Measurements from ENCODE around the gene IFNK.

The IFNK gene

GRCh38 chr9:27524236-27524635 is at the start of gene IFNK:
Gene IFNK (plus strand): TSS chr9:27524290. CDS start chr9:27524337, 47 bp downstream.
- no peak for DNase-seq (ENCODE audit: low read depth in 2 of 2)

GRCh38 chr9:27474305-27474704 is 49.8 kb upstream of the IFNK start:
- no peak overlapping the region for H3K4me3 ChIP-seq (replicated peaks in 1 of 2; ENCODE audit: low read depth in 2 of 2, low read length in 2 of 2)
- no peak for TF ChIP-seq CTCF (IDR thresholded peaks at IDR 0.05; ENCODE audit: low read depth, low read length)
- DNase-seq (ENCODE audit: low read depth in 2 of 2): no peak

More at GRCh38 chr9:27524236-27524635, at the start of gene IFNK:
- no peak for TF ChIP-seq CTCF (IDR thresholded peaks at IDR 0.05; ENCODE audit: low read depth, low read length)
- no peak within 1 kb of the TSS for H3K4me3 ChIP-seq (replicated peaks in 1 of 2; ENCODE audit: low read depth in 2 of 2, low read length in 2 of 2)

- H3K4me3 ChIP-seq (replicated peaks in 1 of 2; ENCODE audit: low read depth in 2 of 2, low read length in 2 of 2): no peak overlapping the region
- no peak for TF ChIP-seq CTCF (IDR thresholded peaks at IDR 0.05; ENCODE audit: low read depth, low read length)
- no peak for DNase-seq (ENCODE audit: low read depth in 2 of 2)
Measured at GRCh38 chr9:27475057-27475595, 49.0 kb upstream of the IFNK start.

- H3K4me3 ChIP-seq (replicated peaks in 1 of 2; ENCODE audit: low read depth in 2 of 2, low read length in 2 of 2): no peak overlapping the region
- no peak for TF ChIP-seq CTCF (IDR thresholded peaks at IDR 0.05; ENCODE audit: low read depth, low read length)
- DNase-seq (ENCODE audit: low read depth in 2 of 2): no peak
Measured at GRCh38 chr9:27476870-27477515, 47.1 kb upstream of the IFNK start.

- no peak for TF ChIP-seq CTCF (IDR thresholded peaks at IDR 0.05; ENCODE audit: low read depth, low read length)
- no peak overlapping the region for H3K4me3 ChIP-seq (replicated peaks in 1 of 2; ENCODE audit: low read depth in 2 of 2, low read length in 2 of 2)
Measured at GRCh38 chr9:27478322-27478721, 45.8 kb upstream of the IFNK start.

GRCh38 chr9:27482709-27483108 is 41.4 kb upstream of the IFNK start:
- DNase-seq (ENCODE audit: low read depth in 2 of 2): no peak
- TF ChIP-seq CTCF (IDR thresholded peaks at IDR 0.05; ENCODE audit: low read depth, low read length): no peak
- no peak overlapping the region for H3K4me3 ChIP-seq (replicated peaks in 1 of 2; ENCODE audit: low read depth in 2 of 2, low read length in 2 of 2)

More at GRCh38 chr9:27478322-27478721, 45.8 kb upstream of the IFNK start:
- DNase-seq (ENCODE audit: low read depth in 2 of 2): no peak

Data from cardiac fibroblast (primary cell).